Activated CD4-positive, alpha-beta T cell treated with anti-CD3 and anti-CD28 coated beads for 1 hour (primary cell): ENCODE measurements around the gene ZNF524.
A peak's percentile ranks its signal among the peaks of the same experiment; 100 is the strongest.

Experiments
- DNase-seq: peaks from one replicate; pipeline ENCODE4 v3.0.0-alpha.2; 2020

The ZNF524 gene

GRCh38 chr19:55622242-55622969 lies 22.3 kb downstream of the ZNF524 start:
- DNase-seq = no peak

GRCh38 chr19:55623130-55623529 lies 23.0 kb downstream of the ZNF524 start:
- DNase-seq = no peak

- DNase-seq = no peak
These were observed 23.5 kb downstream of the ZNF524 start for GRCh38 chr19:55623561-55623960.

- peak; percentile 94 for DNase-seq
These were observed 24.3 kb downstream of the ZNF524 start, which contains the start of gene ZNF784 for GRCh38 chr19:55624109-55625003. Gene ZNF784, minus strand, starts transcription at chr19:55624566. Its CDS starts 5 bp downstream, at chr19:55624561.

GRCh38 chr19:55625004-55625326 lies 24.9 kb downstream of the ZNF524 start:
- no peak for DNase-seq

GRCh38 chr19:55626350-55626749 lies 26.3 kb downstream of the ZNF524 start:
- DNase-seq = no peak

GRCh38 chr19:55632463-55632834 lies 32.4 kb downstream of the ZNF524 start:
- peak; percentile 68 for DNase-seq

- no peak for DNase-seq
These were observed 33.8 kb downstream of the ZNF524 start for GRCh38 chr19:55633861-55634260.

GRCh38 chr19:55635334-55635717 lies 35.2 kb downstream of the ZNF524 start:
- DNase-seq = no peak

- DNase-seq = no peak
These were observed 35.9 kb downstream of the ZNF524 start for GRCh38 chr19:55635856-55636440.

- no peak for DNase-seq
These were observed 36.6 kb downstream of the ZNF524 start for GRCh38 chr19:55636723-55637122.

- DNase-seq = no peak
These were observed 37.4 kb downstream of the ZNF524 start for GRCh38 chr19:55637534-55637933.

- no peak for DNase-seq
These were observed 38.8 kb downstream of the ZNF524 start for GRCh38 chr19:55638864-55639359.

- peak; percentile 69 for DNase-seq
These were observed 40.0 kb downstream of the ZNF524 start for GRCh38 chr19:55640043-55640576.

- DNase-seq = no peak
These were observed 40.7 kb downstream of the ZNF524 start, which contains the start of gene ZNF580 for GRCh38 chr19:55640577-55641425. Gene ZNF580, plus strand, starts transcription at chr19:55641002. Its CDS starts 1,507 bp downstream, at chr19:55642509.

GRCh38 chr19:55641426-55642152 lies 41.5 kb downstream of the ZNF524 start:
- no peak for DNase-seq

- no peak for DNase-seq
These were observed 42.3 kb downstream of the ZNF524 start for GRCh38 chr19:55642153-55643002.

GRCh38 chr19:55643003-55643886 lies 43.2 kb downstream of the ZNF524 start, which contains the start of gene ZNF581:
Gene ZNF581, plus strand, starts transcription at chr19:55643649. Its CDS starts 923 bp downstream, at chr19:55644572.
- DNase-seq = peak; percentile 71

GRCh38 chr19:55643887-55644176 lies 43.7 kb downstream of the ZNF524 start:
- no peak for DNase-seq
